Measurements from ENCODE around the gene NDUFS6. TPM values are rescaled to one million over a fixed set of nuclear protein-coding genes. Genes with fewer than 3 reads are reported as not detected.

NDUFS6 gene
- total RNA-seq, 1 donor from 2014 or later: 30.7 TPM

GRCh38 chr5:1765880-1766235 lies 35.3 kb upstream of the NDUFS6 start:
- ATAC-seq: no peak

DNA sequence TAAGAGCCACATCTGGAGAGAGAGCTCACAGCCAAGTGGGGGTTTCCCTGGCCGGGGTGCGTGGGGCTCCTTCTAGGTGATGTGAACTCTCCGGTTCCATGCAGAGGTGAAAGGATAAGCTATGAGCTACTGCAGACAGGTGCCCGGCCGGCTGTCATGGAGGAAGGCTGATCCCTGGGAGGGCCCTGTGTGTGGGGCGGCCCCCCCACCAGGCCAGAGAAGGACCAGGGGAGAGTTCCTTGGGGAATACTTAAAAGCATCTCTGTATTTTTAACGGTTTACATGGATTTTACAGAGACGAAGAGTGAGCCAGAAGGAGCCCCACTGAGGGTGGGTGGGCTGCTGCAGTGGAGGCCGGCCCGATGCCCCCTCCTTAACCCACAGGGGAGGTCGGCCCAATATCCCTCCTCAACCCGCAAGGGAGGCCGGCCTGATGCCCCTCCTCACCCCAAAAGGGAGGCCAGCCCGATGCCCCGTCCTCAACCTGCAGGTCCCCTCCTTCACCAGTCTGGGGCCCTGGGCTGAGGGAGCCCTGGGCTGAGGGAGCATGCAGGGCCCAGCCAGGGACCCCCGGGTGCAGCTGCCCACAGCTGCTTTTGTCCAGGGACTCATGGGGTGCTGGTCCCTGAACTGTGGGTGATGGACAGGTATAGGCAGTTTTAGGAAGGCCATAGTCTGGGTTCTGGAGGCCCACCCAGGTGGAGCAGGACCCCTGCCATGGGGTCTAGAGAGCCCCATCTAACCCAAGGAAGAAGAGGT lies 33.5 kb upstream of the NDUFS6 start:
- no peak for ATAC-seq

DNA sequence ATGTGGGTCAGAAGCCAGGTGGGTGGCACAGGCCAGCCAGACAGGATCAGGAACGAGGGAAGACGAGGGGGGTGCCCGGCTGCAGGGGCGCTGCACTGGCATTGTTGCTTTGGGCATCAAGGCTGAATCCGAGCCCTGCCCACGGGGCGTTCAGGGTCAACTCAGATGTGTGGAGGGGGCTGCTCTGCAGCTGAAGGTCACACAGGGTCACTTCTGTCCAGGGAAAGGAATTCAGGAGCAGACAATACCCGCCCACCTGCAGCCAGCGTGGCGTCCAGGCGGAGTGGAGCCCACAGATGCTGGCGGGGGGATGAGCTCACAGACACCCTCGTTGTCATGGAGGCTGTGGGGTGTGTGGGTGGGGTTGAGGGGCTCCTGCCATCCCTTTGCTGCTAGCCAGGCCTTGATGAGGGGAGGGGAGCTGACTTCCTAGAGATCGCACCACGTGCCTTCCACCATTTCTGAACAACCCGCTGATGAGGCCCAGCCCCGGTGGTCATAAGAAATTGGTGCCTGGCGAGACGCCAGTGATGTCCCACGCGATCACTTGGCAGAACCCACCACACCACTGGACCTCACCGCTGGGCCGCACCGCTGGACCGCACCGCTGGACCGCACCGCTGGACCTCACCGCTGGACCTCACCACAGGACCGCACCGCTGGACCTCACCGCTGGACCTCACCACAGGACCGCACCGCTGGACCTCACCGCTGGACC lies 32.8 kb upstream of the NDUFS6 start:
- no peak for ATAC-seq

DNA sequence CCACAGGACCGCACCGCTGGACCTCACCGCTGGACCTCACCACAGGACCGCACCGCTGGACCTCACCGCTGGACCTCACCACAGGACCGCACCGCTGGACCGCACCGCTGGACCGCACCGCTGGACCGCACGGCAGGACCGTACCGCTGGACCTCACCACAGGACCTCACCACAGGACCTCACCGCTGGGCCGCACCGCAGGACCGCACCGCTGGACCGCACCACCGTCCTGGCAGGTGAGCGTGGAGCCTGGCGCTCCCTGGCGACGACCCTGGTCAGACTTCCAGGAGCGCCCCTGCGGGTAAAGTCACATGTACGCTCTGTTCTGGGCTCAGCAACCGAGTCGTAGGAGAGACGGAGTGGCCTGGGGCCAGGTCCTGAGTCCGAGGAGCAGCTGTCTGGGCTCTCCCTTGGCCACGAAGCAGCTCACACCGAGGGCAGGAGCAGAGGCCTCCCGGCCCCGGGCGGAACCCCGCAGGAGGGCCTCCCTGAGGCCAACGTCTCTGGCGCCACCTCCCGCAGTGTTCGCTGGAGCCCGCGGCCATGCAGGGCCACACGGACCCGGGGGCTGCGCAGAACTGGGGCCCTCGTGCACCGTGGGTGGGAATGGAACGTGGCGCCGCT lies 32.1 kb upstream of the NDUFS6 start:
- no peak for ATAC-seq

- ATAC-seq: no peak
These were observed 31.3 kb upstream of the NDUFS6 start for GRCh38 chr5:1769752-1770442.

GRCh38 chr5:1770443-1770802 lies 30.8 kb upstream of the NDUFS6 start:
- ATAC-seq: no peak

DNA sequence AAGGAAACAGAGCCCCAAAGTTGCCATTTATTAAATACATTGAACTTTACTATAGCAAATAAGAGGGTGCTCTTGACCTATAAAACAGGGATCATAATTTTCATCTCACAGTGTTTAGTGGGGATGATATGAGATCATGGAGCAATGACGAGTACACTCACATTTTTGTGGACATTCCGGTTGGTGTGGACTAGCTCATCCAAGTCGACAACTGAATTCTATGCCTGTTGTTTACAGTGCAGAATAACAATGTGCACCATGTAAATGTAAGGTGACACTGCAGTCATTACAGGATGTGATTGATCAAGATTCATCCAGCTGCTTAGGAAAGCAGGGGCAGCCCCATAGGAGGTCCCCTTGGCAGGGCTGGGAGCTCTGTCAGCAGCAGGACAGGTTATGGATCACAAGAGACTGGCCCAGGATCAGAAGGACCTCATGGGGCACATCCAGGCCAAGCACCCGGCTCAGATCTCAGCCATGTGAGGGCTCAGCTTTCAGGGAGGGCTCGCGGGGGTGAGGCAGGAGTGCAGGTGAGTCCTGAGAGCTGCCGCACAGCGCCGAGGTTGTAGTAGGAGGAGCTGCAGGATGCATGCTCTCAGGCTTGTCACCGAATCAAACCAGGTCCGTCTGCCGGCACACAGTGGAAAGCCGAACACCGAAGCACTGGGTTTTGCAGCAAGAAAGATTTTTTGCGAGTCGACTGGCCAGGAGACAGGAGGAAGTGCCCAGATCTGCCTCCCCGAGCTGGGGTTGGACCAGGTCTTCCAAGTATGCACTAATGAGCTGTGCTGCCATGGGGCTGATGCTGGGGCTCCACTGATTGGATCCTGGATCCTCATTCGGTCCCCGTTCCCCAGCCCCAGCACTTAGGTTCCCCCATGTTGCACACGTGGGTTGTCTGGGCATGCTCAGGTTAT lies 29.8 kb upstream of the NDUFS6 start:
- ATAC-seq: no peak

GRCh38 chr5:1772634-1773033 lies 28.6 kb upstream of the NDUFS6 start:
- no peak for ATAC-seq

DNA sequence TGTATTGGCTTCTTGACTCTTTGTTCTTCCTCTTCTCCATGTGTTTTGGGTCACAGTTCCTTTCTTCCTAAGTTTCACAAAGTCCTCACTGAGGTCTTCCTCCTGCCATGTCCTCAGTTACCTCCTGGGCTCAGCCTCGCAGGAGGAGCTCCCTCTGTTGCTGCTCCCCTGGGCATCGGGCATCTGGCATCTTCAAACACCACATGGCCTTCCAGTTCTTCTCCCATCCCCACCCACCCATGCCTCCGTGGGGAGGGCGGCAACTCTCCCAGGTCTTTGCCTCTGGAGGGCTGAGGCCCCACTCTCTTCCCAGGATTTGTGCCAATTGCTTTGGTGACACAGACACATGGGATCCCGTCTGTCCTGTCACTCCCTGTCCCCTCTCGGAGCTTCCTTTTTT lies 24.4 kb upstream of the NDUFS6 start:
- no peak for ATAC-seq

DNA sequence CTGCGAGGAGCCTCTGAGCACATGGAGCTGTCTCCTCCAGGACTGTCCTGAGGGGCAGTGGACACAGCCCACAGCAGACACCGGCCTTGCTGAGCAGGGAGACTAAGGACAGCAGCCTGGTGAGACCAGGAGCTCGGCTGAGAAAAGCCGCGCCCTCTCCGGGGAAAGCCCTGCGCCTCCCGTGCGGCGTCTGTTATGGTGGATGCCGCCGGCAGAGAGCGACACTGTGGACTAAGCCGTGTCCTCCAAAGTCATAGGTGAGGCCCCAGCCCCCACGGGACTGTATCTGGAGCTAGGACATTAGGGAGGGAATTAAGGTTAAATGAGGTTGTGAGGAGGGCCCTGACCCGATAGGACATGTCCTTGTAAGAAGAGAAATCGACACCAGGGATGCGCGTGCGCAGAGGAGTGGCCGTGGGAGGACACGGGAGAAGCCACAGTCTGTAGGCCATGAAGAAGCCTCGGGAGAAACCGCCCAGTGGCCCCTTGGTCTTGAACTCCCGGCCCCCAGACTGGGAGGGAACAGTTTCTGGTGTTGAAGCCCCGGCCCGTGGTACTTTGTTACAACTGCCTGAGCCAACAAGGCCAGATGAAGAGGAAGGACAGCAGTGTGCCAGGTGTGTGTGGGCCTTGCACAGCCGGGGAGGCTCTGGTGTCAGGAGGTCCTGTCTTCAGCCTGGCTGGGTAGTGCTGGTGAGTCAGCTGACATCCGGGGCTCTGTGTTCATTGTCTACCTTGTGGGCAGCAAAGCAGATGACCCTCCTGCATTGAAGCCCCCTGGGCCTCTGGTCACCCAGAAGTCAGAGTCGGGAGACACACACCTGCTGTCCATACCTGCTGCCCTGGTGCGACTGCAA lies 23.7 kb upstream of the NDUFS6 start:
- no peak for ATAC-seq

- ATAC-seq: no peak
These were observed 22.8 kb upstream of the NDUFS6 start for GRCh38 chr5:1778138-1779020.

DNA sequence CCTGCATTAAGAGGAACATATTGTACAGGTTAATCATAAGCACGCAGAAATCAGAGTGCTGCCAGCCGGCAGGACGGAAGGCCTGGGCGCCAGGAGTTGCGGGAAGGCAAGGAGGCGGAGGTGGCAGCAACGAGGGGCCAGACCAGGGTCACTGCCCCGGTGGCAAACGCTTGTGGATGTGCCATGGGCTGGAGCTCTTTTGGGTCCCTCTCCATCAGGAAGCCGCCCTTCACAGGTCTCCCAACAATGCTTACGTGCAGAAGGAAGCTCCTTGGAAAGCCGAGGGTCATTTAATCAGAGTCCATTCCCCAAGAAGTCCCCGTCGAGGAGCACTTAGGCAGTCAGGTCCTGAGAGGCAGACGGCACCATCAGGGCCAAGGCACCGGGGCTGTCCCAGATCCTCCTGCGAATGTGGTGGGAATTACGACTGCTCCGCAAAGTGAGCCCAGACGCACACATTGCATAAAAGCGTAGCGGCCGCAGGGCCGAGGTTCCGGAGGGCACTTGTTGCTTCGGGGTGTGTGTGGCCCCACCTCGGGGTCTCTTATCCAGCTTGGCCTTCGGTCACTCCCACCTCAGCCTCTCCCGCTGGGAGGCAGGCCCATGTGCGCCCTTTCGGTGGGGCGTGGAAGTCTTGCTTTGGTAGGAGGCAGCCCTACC lies 22.1 kb upstream of the NDUFS6 start:
- ATAC-seq: no peak

DNA sequence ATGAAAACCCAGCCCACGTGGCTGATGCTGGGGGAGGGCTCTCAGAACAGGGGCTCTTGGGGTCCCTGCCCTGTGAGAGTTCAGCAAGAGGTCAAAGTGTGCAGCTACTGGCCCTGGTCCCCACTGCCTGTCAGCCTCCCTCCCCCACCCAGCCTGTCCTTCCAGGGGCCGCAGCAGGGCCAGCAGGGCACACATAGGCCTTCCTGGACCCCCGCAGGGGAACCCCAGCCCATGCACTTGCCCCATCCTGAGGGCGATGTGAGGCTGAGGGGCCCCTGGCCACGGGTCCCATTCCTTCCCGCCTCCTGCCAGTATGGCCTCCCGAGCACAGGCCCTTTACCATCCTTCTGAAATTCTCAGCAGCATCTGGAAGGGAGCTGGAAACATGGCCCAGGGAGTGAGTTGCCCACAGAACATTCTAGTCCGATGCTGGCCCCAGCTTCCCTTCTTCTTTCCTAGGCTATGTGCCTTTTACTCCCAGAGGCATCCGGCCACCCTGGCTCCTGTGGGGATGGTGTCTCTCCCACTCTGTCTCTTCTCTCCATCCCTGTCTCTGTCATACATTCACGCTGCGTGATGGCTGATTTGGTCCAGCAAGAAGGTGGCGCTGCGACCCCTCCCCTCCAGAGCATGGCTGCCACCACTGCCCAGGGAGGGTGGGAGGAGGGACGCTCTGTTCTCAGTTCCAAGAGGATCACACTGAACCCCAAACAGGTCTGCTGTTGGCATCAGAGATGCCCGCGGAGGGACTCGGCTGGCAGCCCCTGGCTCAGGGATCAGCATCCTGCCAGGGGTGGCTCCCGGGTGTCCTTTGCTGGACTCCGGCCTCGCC lies 21.2 kb upstream of the NDUFS6 start:
- no peak for ATAC-seq

DNA sequence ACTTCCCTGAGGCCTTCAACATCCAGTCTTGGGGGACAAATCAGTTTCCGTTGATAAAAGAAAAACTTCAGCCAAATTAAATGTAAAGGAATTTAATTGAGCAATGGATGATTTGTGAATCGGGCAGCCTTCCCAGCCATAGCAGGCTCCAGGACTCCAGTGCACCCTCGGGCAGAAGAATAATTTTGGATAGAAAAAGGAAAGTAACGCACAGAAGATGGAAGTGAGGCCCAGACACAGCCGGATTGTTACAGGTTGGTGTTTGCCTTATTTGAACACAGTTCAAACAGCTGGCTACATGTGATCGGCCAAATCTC lies 20.6 kb upstream of the NDUFS6 start:
- no peak for ATAC-seq

DNA sequence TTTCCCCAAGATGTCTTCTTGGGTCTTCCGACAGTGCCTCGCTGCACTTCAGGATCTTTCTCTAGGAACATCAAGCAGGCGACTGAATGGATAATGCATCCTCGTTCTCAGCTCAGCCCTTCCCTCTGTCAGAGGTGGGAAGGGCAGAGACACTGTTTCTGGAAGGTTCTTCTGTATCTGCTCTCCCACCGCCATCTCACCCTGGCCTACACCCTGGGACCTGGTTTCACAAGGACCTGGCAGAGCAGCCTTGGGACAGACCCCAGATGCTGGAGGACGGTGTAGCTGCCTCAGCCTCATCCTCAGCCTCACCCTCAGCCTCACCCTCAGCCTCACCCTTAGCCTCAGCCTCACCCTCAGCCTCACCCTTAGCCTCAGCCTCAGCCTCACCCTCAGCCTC lies 20.1 kb upstream of the NDUFS6 start:
- ATAC-seq: no peak

- ATAC-seq: no peak
These were observed 19.4 kb upstream of the NDUFS6 start for GRCh38 chr5:1781726-1782384.

GRCh38 chr5:1782385-1783215 lies 18.6 kb upstream of the NDUFS6 start:
- ATAC-seq: no peak

DNA sequence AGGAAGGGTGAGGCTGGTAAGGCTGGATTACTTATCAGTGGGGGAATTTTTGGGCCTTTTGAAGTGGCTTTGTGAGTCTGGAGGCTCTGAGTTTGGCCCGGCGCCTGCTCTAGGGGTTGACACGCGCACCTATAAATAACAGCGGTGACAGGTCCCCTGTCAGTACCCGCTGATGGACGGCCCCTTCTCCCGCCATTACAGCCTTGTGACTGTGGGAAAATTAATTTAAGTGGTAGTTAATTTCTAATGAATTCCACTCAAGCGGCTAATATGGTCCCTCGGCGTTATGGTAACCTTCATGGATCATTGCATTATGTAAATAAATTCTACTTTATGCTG lies 18.0 kb upstream of the NDUFS6 start:
- no peak for ATAC-seq
